OCI-LY1 (cell line): ENCODE measurements around the gene SFT2D3.

Experiments
- H2AFZ ChIP-seq: fragments of 200-600 bp; sonication (generic), shearing (Covaris generic); 2 replicates; pipeline ENCODE4 v1.6.0; 2014; ENCODE audit warnings: antibody characterized with exemption, mild to moderate bottlenecking, low read length
- H3F3A ChIP-seq: fragments of 200-600 bp; sonication (generic), shearing (Covaris generic); 2 replicates; pipeline ENCODE4 v1.6.0; 2014; ENCODE audit warnings: mild to moderate bottlenecking, antibody characterized with exemption, low read length, moderate library complexity; ENCODE audit not compliant: insufficient read depth
- H3K27ac ChIP-seq: fragments of 200-600 bp; sonication (generic); 2 replicates; pipeline ENCODE4 v1.5.1; 2014; ENCODE audit warnings: low read length, mixed run types, mild to moderate bottlenecking, low read depth; ENCODE audit not compliant: poor library complexity, severe bottlenecking
- H3K27me3 ChIP-seq: fragments of 200-600 bp; sonication (generic); 2 replicates; pipeline ENCODE4 v1.6.0; 2014; ENCODE audit warnings: antibody characterized with exemption, mild to moderate bottlenecking, low read length, moderate library complexity; ENCODE audit not compliant: insufficient read depth
- H3K36me3 ChIP-seq: fragments of 200-600 bp; sonication (generic); 2 replicates; pipeline ENCODE4 v1.6.1; 2014; ENCODE audit warnings: mild to moderate bottlenecking, antibody characterized with exemption, low read length, moderate library complexity, mixed read lengths; ENCODE audit not compliant: insufficient read depth
- H3K4me1 ChIP-seq: fragments of 200-600 bp; sonication (generic); 2 replicates; pipeline ENCODE4 v1.5.1; 2014; ENCODE audit warnings: mild to moderate bottlenecking, low read length, moderate library complexity; ENCODE audit not compliant: insufficient read depth, severe bottlenecking
- H3K4me2 ChIP-seq: fragments of 200-600 bp; sonication (generic), shearing (Covaris generic); 2 replicates; pipeline ENCODE4 v1.6.1; 2014; ENCODE audit warnings: low read length
- H3K4me3 ChIP-seq: fragments of 200-600 bp; sonication (generic); 2 replicates; pipeline ENCODE4 v1.5.1; 2014; ENCODE audit warnings: low read length, low read depth, mild to moderate bottlenecking, mixed read lengths; ENCODE audit not compliant: poor library complexity, severe bottlenecking
- H3K79me2 ChIP-seq: fragments of 200-600 bp; shearing (Covaris generic); 2 replicates; pipeline ENCODE4 v1.6.1; 2016; ENCODE audit warnings: mixed run types, low read length, mixed read lengths; ENCODE audit not compliant: insufficient read depth
- H3K9ac ChIP-seq: fragments of 200-600 bp; sonication (generic), shearing (Covaris generic); 2 replicates; pipeline ENCODE4 v1.6.1; 2014; ENCODE audit warnings: mild to moderate bottlenecking, low read length, mixed read lengths
- H3K9me2 ChIP-seq: fragments of 200-600 bp; sonication (generic), shearing (Covaris generic); 2 replicates; pipeline ENCODE4 v1.6.1; 2014; ENCODE audit warnings: low read depth, mild to moderate bottlenecking, low read length, mixed read lengths
- H3K9me3 ChIP-seq: fragments of 200-600 bp; shearing (Covaris generic); 2 replicates; pipeline ENCODE4 v1.6.1; 2014; ENCODE audit warnings: low read length, mixed read lengths
- H4K20me1 ChIP-seq: fragments of 200-600 bp; sonication (generic), shearing (Covaris generic); 2 replicates; pipeline ENCODE4 v1.6.0; 2016; ENCODE audit warnings: mild to moderate bottlenecking, low read length; ENCODE audit not compliant: insufficient read depth
- EZH2 ChIP-seq: fragments of 200-600 bp; sonication (generic), shearing (Covaris generic); IDR thresholded peaks from 2 replicates; pipeline ENCODE4 v1.8.0; 2017; ENCODE audit warnings: borderline replicate concordance, mixed run types, mild to moderate bottlenecking, antibody characterized with exemption, low read length, moderate library complexity, mixed read lengths
- TF ChIP-seq, protein P1 (sequence below): fragments of 200-600 bp; sonication (generic), shearing (Covaris generic); IDR thresholded peaks from 2 replicates; pipeline ENCODE4 v1.5.1; 2017; ENCODE audit warnings: mild to moderate bottlenecking, antibody characterized with exemption, low read length, moderate library complexity, mixed read lengths

SFT2D3 gene

DNA sequence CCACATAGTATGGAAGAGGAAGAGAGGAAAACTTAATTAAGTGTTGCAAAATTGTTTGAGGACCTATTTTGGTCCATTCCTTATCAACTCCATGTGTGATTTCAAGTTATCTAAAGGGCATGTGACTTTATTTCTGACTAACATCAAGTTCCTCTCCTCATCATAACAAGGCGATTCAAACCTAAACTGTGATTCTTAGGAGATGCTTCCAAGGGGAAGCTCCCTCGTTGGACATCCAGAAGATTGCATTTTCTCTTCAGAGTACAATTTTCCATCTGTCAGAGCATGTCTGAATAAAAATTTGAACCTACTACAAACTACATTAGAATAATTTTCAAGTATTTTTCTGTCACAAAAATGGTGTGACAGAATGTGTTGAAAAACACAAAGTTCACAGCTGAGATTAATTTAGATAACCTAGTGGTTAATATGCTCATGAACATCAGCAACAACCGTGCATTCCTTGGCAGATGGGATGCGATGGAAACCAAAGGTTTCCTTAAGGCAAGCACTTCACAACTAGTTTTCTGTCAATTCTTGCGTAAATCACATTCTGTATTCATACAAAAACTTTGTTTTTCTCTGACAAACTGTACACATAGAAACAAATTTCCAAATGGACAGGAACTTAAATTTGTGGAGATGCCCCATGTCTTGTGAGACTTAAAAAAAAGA is 4.2 kb downstream of the SFT2D3 start:
- Histone ChIP-seq H3F3A (no peaks in the 10 kb centered on the region), H3K27ac (no peak overlapping the region), H3K9me2 (no peaks in the 10 kb centered on the region), H3K9ac (no peak overlapping the region), H3K4me2 (no peak overlapping the region), H3K79me2 (no peaks in the 10 kb centered on the region), H3K4me1 (peaks cover 24% of the 10 kb centered on the region), H2AFZ (no peak overlapping the region), H4K20me1 (no peaks in the 10 kb centered on the region), H3K36me3 (peaks cover 77% of the 10 kb centered on the region), H3K27me3 (no peaks in the 10 kb centered on the region), H3K9me3 (no peaks in the 10 kb centered on the region), H3K4me3 (no peak overlapping the region)
- TF ChIP-seq, protein P1, sequence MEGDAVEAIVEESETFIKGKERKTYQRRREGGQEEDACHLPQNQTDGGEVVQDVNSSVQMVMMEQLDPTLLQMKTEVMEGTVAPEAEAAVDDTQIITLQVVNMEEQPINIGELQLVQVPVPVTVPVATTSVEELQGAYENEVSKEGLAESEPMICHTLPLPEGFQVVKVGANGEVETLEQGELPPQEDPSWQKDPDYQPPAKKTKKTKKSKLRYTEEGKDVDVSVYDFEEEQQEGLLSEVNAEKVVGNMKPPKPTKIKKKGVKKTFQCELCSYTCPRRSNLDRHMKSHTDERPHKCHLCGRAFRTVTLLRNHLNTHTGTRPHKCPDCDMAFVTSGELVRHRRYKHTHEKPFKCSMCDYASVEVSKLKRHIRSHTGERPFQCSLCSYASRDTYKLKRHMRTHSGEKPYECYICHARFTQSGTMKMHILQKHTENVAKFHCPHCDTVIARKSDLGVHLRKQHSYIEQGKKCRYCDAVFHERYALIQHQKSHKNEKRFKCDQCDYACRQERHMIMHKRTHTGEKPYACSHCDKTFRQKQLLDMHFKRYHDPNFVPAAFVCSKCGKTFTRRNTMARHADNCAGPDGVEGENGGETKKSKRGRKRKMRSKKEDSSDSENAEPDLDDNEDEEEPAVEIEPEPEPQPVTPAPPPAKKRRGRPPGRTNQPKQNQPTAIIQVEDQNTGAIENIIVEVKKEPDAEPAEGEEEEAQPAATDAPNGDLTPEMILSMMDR = no peak
- no peak for TF ChIP-seq EZH2

DNA sequence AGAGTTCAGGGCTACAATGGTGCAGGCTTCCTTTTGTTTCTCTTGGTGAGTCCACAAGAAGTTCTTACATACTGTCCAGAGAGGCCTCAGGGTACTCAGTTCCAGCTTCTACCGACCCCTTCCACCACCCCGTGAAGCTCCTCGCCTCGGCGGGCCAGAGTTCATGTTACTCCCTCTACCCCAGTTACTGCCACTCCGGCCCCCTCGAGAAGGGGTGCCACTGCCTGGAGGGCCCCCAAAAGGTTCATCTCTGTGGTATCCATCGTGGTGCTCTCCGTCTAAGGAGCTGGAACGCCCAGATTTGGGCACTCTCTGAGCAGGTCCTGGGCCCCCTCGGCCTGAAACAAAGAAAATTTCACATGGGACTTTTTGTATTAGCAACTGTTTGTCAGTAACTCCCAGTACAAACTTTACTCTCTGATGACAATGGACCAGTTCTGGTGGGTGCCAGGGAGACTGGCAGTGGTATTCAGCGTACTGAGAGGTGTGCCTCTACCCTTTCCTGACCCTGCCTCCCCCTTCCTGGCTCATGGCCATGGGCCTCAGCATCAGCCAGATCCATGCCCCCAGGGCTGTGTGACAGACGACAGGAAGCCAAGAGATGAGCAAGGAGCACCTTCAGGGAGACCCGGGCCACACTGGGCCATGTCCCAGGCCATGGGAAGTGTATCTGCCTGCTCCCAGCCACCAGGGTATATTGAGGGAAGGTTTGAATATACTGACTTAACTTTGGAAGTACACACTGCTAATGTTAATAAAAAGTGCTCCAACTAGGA is 5.1 kb downstream of the SFT2D3 start:
- no peak overlapping the region for H3K4me3 ChIP-seq
- H3K27ac ChIP-seq = no peak overlapping the region
- no peak overlapping the region for H3K9ac ChIP-seq
- H3K9me3 ChIP-seq = no peaks in the 10 kb centered on the region
- H3K9me2 ChIP-seq = no peaks in the 10 kb centered on the region
- no peak overlapping the region for H3K4me2 ChIP-seq
- no peaks in the 10 kb centered on the region for H3F3A ChIP-seq
- peaks cover 18% of the 10 kb centered on the region for H3K4me1 ChIP-seq
- no peak for TF ChIP-seq EZH2
- TF ChIP-seq, protein P1 = no peak
- H3K36me3 ChIP-seq = peaks cover 78% of the 10 kb centered on the region
- no peaks in the 10 kb centered on the region for H3K79me2 ChIP-seq
- H4K20me1 ChIP-seq = no peaks in the 10 kb centered on the region
- H2AFZ ChIP-seq = no peak overlapping the region
- no peaks in the 10 kb centered on the region for H3K27me3 ChIP-seq

DNA sequence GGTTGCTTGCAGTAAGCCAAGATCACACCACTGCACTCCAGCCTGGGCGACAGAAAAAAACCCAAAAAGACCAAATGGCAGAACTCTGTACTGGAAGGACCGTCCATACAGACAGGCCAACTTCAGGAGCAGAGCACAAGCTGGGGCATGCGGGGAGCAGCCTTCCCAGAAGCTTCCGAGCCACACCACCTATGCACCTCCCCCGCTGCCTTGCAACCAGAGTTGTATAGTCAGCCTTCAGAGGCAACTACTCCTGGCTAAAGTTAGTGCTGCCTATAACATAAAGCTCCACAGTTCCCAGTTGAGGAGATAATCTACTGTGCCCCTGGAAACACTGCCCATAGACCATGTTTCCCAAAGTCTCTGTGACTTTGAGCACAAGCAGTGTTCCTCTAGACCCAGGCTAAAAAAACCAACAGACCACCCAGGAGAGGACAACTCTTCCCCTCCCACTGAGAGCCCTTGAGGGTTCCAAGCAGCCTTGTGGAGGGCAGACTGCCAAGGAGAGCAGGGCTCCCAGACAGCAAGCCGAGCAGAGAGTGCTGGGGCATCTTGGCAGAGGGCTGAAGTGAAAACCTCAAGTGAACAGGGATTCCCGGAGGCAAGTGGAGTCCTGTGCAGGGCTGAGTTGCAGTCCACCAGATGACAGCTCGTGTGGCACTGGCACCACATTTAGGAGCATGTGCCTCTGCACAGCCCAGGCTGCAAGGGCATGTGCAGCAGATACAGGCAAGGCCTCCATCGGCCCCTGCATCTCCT is 6.8 kb downstream of the SFT2D3 start:
- no peak overlapping the region for H2AFZ ChIP-seq
- H3K9me2 ChIP-seq = no peaks in the 10 kb centered on the region
- peaks cover 78% of the 10 kb centered on the region for H3K36me3 ChIP-seq
- TF ChIP-seq EZH2 = no peak
- TF ChIP-seq, protein P1 = no peak
- H3K9me3 ChIP-seq = no peaks in the 10 kb centered on the region
- no peaks in the 10 kb centered on the region for H3K27me3 ChIP-seq
- H3K79me2 ChIP-seq = no peaks in the 10 kb centered on the region
- no peaks in the 10 kb centered on the region for H4K20me1 ChIP-seq
- H3K4me3 ChIP-seq = no peak overlapping the region
- no peak overlapping the region for H3K4me2 ChIP-seq
- no peaks in the 10 kb centered on the region for H3F3A ChIP-seq
- no peak overlapping the region for H3K27ac ChIP-seq
- H3K4me1 ChIP-seq = peaks cover 7% of the 10 kb centered on the region
- no peak overlapping the region for H3K9ac ChIP-seq
